GM12878 (cell line): ENCODE measurements around the gene GPT2. TPM values are rescaled to one million over a fixed set of nuclear protein-coding genes. Genes with fewer than 3 reads are reported as not detected.

Experiments used
- ATAC-seq: fragments of 200-7000 bp; cut with Tn5 transposase; 3 replicates; pipeline ENCODE4 v1.9.1; 2020; ENCODE audit warnings: mild to moderate bottlenecking, moderate library complexity
- BruUV-seq: library from RNA; stranded (reverse); fragments of 400-500 nt; replicated peaks from 2 replicates; lab custom pipeline; 2021; lab: Mats Ljungman, UMichigan
- CTCF ChIA-PET: fragments of 300-600 bp; sonication (Branson Sonifier 250); formaldehyde crosslinking; extraction: SDS; loops from one replicate; lab custom pipeline; 2021; ENCODE audit warnings: inconsistent platforms; lab: Yijun Ruan, JAX
- POLR2A ChIA-PET: fragments of 350-600 bp; formaldehyde crosslinking; extraction: SDS; loops from one replicate; lab custom pipeline; 2021; ENCODE audit warnings: inconsistent platforms; lab: Charles Lee
- RAD21 ChIA-PET: fragments of 300-600 bp; sonication (Branson Sonifier 250); formaldehyde crosslinking; loops from one replicate; lab custom pipeline; 2023; ENCODE audit warnings: antibody characterized with exemption; ENCODE audit not compliant: unreplicated experiment; lab: Charles Lee
- SMC1A ChIA-PET: fragments of 300-600 bp; sonication (Branson Sonifier 250); formaldehyde crosslinking; loops from one replicate; lab custom pipeline; 2023; ENCODE audit not compliant: unreplicated experiment, uncharacterized antibody; lab: Charles Lee
- DNase-seq: peaks from one replicate; pipeline ENCODE4 v3.0.0-alpha.2; 2011; ENCODE audit warnings: low read depth, low spot score
- FAIRE-seq: peaks from 3 replicates; lab custom pipeline; 2011; peaks lifted over from hg19 to GRCh38; lab: Jason Lieb, UNC
- H2AFZ ChIP-seq: 2 replicates; pipeline ENCODE4 v1.6.0; 2011; ENCODE audit warnings: low read depth, low read length, control low read depth; ENCODE audit not compliant: control insufficient read depth
- H3K27ac ChIP-seq: 2 replicates; pipeline ENCODE4 v1.5.1; 2011; ENCODE audit warnings: control low read depth; ENCODE audit not compliant: control insufficient read depth, insufficient read depth
- H3K27me3 ChIP-seq, 2 experiments: replicated peaks in 1 of 2; 2 replicates each; pipeline versions ENCODE4 v1.6.0 to v1.6.1; 2011; ENCODE audit warnings: low read length in 1 of 2; ENCODE audit not compliant: control insufficient read depth in 2 of 2, insufficient read depth in 2 of 2
- H3K36me3 ChIP-seq, 2 experiments: 2 replicates each; pipeline ENCODE4 v1.5.1; 2011; ENCODE audit warnings: low read length in 1 of 2; ENCODE audit not compliant: control insufficient read depth in 2 of 2, insufficient read depth in 2 of 2
- H3K4me1 ChIP-seq: 2 replicates; pipeline ENCODE4 v1.6.1; 2011; ENCODE audit warnings: mild to moderate bottlenecking, low read length, moderate library complexity, mixed read lengths; ENCODE audit not compliant: control insufficient read depth, insufficient read depth
- H3K4me2 ChIP-seq: 2 replicates; pipeline ENCODE4 v1.6.0; 2011; ENCODE audit warnings: control low read depth; ENCODE audit not compliant: control insufficient read depth, insufficient read depth
- H3K4me3 ChIP-seq: fragments of 200-600 bp; sonication (generic); 2 replicates; pipeline ENCODE4 v1.5.1; 2016
- H3K79me2 ChIP-seq: 2 replicates; pipeline ENCODE4 v1.6.0; 2011; ENCODE audit warnings: low read length; ENCODE audit not compliant: control insufficient read depth, insufficient read depth
- H3K9ac ChIP-seq: 2 replicates; pipeline ENCODE4 v1.8.0; 2011; ENCODE audit warnings: low read length, control low read depth, mixed read lengths; ENCODE audit not compliant: control insufficient read depth, insufficient read depth
- H3K9me3 ChIP-seq: replicated peaks from 3 replicates; pipeline ENCODE4 v1.5.1; 2011; ENCODE audit warnings: mild to moderate bottlenecking, low read length; ENCODE audit not compliant: control insufficient read depth, insufficient read depth
- H4K20me1 ChIP-seq: 2 replicates; pipeline ENCODE4 v1.6.0; 2011; ENCODE audit not compliant: control insufficient read depth, insufficient read depth
- FOS ChIP-seq: IDR thresholded peaks from 3 replicates; pipeline ENCODE4 v1.6.1; 2011; ENCODE audit warnings: borderline replicate concordance; ENCODE audit not compliant: insufficient read length; ENCODE audit errors: extremely low read depth
- PAX5 ChIP-seq: IDR thresholded peaks from 2 replicates; pipeline ENCODE4 v1.6.1; 2011; ENCODE audit warnings: low read depth, low read length, borderline replicate concordance
- RUNX3 ChIP-seq: IDR thresholded peaks from 2 replicates; pipeline ENCODE4 v1.6.1; 2012; ENCODE audit warnings: low read length, inconsistent platforms
- WGBS: methylation state at CpG from one replicate; pipeline ENCODE4 v1.1.6; 2016; ENCODE audit warnings: low lambda C conversion rate; ENCODE audit not compliant: insufficient replicate concordance, insufficient coverage; ENCODE audit errors: missing lambda C conversion rate; 5-methylcytosine and 5-hydroxymethylcytosine counted together
- in situ Hi-C: fragments of 300-500 bp; cut with MboI; formaldehyde crosslinking; loops from 9 replicates; pipeline ENCODE4 v1.14.3; 2018; ENCODE audit warnings: mixed read lengths
- intact Hi-C: fragments of 100-400 bp; cut with micrococcal nuclease; formaldehyde crosslinking; loops from one replicate; pipeline ENCODE4 v1.14.2; 2022; ENCODE audit not compliant: unreplicated experiment
- polyA plus RNA-seq, 11 experiments: library from polyadenylated mRNA; depleted of rRNA in 4 of 11; unstranded in 6 of 11; stranded (reverse) in 5 of 11; fragments of >200 nt; fragmentation: Nextera tagmentation in 4 of 11; fragmentation: Illumina TruSeq in 1 of 11; extraction: Ambion mirVana in 4 of 11; extraction: Trizol in 1 of 11; gene quantifications; 1 replicate in 1 of 11; 2 replicates in 10 of 11; pipeline versions ENCODE4 v1.2.1 to v1.2.3, GENCODE V29; 2011 to 2016; ENCODE audit warnings: inconsistent platforms in 2 of 11, missing spikeins in 2 of 11, low read depth in 1 of 11
- total RNA-seq, 4 experiments: library from RNA; depleted of rRNA in 3 of 4; stranded (reverse); fragments of >200 nt in 3 of 4; fragmentation: Illumina TruSeq in 1 of 4; extraction: Trizol in 1 of 4; gene quantifications; 2 replicates each; pipeline versions ENCODE4 v1.2.1 to v1.2.3, GENCODE V29; 2013 to 2021
- TF ChIP-seq, protein P1 (sequence below): fragments of 150-350 bp; IDR thresholded peaks from 2 replicates; pipeline ENCODE4 v1.6.1; 2014; ENCODE audit warnings: mild to moderate bottlenecking, low read depth, low read length
- TF ChIP-seq, protein P2 (sequence below): fragments of 450-650 bp; IDR thresholded peaks from 2 replicates; pipeline ENCODE4 v1.6.1; 2016; ENCODE audit warnings: mild to moderate bottlenecking
- TF ChIP-seq, protein P3 (sequence below): fragments of 450-650 bp; formaldehyde crosslinking; IDR thresholded peaks from 2 replicates; pipeline ENCODE4 v1.4.0; 2020; ENCODE audit warnings: mild to moderate bottlenecking, moderate library complexity

The GPT2 gene
- total and polyA plus RNA-seq, 10 of the 15 experiments (the other 5 are each of a cell fraction or from before 2014, with no cell fraction given): 0.45 to 9.9 (median 4.3) TPM

DNA sequence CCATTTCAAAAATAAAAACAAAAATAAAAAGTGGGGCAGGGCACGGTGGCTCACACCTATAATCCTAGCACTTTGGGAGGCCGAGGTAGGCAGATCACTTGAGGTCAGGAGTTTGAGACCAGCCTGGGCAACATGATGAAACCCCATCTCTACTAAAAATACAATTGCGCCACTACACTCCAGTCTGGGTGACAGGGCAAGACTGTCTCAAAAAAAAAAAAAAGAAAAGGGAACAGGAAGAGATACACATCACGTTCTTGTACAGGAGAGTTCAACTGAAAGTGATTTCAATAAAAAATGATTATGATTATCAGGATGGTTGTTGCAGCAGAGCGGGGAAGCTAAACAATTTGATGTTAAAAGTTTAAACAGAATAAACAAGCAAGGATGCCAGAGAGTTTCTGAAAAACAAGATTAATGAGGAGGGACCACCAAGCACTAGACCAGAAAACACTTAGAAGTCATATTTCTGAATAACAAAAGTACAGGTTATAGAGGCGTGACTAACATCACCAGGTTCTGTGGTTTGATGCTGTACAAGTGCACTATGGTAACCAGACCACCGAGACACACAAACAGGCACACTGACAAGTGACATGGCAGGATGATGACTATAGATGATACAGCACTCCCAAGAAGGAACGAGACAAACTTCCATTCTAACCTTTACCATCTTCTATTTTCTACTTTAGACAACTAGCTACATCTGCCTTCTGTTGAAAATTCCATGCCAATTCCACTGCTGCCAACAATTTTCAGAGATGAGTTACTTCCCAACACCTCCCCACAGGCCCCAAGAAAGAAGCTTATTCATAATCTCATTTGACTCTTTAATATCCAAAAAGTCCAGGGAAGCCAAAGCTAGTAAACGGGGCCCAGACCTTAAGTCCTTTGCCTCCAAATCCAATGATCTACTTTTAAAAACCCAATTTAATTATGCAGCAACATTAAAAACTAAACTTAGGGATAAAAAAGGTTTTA lies 77.5 kb downstream of the GPT2 start:
- ATAC-seq: peak; percentile 89
- H3K9me3 ChIP-seq: no peaks in the 10 kb centered on the region
- in situ Hi-C loops: no loop called here
- H3K4me2 ChIP-seq: peak overlapping the region; percentile 30; the same call in 1 of the 2 replicates
- TF ChIP-seq RUNX3 (peak; percentile 73), PAX5 (0 out of 2 replicates have a peak, but pooled peaks have one; percentile 14), FOS (no peak)
- TF ChIP-seq, protein P1, sequence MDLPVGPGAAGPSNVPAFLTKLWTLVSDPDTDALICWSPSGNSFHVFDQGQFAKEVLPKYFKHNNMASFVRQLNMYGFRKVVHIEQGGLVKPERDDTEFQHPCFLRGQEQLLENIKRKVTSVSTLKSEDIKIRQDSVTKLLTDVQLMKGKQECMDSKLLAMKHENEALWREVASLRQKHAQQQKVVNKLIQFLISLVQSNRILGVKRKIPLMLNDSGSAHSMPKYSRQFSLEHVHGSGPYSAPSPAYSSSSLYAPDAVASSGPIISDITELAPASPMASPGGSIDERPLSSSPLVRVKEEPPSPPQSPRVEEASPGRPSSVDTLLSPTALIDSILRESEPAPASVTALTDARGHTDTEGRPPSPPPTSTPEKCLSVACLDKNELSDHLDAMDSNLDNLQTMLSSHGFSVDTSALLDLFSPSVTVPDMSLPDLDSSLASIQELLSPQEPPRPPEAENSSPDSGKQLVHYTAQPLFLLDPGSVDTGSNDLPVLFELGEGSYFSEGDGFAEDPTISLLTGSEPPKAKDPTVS: no peak
- TF ChIP-seq, protein P2, sequence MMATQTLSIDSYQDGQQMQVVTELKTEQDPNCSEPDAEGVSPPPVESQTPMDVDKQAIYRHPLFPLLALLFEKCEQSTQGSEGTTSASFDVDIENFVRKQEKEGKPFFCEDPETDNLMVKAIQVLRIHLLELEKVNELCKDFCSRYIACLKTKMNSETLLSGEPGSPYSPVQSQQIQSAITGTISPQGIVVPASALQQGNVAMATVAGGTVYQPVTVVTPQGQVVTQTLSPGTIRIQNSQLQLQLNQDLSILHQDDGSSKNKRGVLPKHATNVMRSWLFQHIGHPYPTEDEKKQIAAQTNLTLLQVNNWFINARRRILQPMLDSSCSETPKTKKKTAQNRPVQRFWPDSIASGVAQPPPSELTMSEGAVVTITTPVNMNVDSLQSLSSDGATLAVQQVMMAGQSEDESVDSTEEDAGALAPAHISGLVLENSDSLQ: peak; percentile 80
- TF ChIP-seq, protein P3, sequence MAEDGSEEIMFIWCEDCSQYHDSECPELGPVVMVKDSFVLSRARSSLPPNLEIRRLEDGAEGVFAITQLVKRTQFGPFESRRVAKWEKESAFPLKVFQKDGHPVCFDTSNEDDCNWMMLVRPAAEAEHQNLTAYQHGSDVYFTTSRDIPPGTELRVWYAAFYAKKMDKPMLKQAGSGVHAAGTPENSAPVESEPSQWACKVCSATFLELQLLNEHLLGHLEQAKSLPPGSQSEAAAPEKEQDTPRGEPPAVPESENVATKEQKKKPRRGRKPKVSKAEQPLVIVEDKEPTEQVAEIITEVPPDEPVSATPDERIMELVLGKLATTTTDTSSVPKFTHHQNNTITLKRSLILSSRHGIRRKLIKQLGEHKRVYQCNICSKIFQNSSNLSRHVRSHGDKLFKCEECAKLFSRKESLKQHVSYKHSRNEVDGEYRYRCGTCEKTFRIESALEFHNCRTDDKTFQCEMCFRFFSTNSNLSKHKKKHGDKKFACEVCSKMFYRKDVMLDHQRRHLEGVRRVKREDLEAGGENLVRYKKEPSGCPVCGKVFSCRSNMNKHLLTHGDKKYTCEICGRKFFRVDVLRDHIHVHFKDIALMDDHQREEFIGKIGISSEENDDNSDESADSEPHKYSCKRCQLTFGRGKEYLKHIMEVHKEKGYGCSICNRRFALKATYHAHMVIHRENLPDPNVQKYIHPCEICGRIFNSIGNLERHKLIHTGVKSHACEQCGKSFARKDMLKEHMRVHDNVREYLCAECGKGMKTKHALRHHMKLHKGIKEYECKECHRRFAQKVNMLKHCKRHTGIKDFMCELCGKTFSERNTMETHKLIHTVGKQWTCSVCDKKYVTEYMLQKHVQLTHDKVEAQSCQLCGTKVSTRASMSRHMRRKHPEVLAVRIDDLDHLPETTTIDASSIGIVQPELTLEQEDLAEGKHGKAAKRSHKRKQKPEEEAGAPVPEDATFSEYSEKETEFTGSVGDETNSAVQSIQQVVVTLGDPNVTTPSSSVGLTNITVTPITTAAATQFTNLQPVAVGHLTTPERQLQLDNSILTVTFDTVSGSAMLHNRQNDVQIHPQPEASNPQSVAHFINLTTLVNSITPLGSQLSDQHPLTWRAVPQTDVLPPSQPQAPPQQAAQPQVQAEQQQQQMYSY (CRISPR knock-in tag): no peak
- TF ChIP-seq, all 136 proteins: peak for 3
- H3K4me3 ChIP-seq: 0 out of 2 replicates have a peak overlapping the region, but pooled peaks have one; percentile 8
- H3K27me3 ChIP-seq: no peaks in the 10 kb centered on the region
- FAIRE-seq (no peak), DNase-seq (no peak)
- WGBS: 80% methylated on average over 9 of the region's 9 CpGs
- no peak overlapping the region for H2AFZ ChIP-seq
- SMC1A ChIA-PET: interaction anchor here (0.6 to 4.0 kb wide), 8 partner anchors 10 to 179 kb away, joined by 3 to 19 read pairs (median 4); no protein-coding TSS in a partner anchor
- H3K9ac ChIP-seq: no peak overlapping the region
- peaks cover 13 to 58% of the 10 kb centered on the region in 2 experiments for H3K36me3 ChIP-seq
- peaks cover 17% of the 10 kb centered on the region for H3K79me2 ChIP-seq
- peaks cover 13% of the 10 kb centered on the region for H3K4me1 ChIP-seq
- no peaks in the 10 kb centered on the region for H4K20me1 ChIP-seq
- no TSS peak for BruUV-seq
- intact Hi-C loops: no loop called here
- RAD21 ChIA-PET: interaction anchor here (0.5 to 1.4 kb wide), 5 partner anchors 10 to 319 kb away, joined by 3 to 4 read pairs (median 3); no protein-coding TSS in a partner anchor
- CTCF ChIA-PET: interaction anchor here (1.5 to 2.7 kb wide), 5 partner anchors 13 to 180 kb away, joined by 4 to 8 read pairs (median 6); no protein-coding TSS in a partner anchor
- no peak overlapping the region for H3K27ac ChIP-seq
- POLR2A ChIA-PET: interaction anchor here (1.2 to 1.7 kb wide), 2 partner anchors 9 to 11 kb away, joined by 4 to 7 read pairs; partner anchors contain the start of gene DNAJA2
